ENCODE results near the gene ARHGAP18.

- TF ChIP-seq ZNF274 (IDR thresholded peaks at IDR 0.05; ENCODE audit: low read depth, low read length) (no peak), YY1 (IDR thresholded peaks at IDR 0.05; ENCODE audit: insufficient read depth, insufficient read length) (no peak), SUZ12 (IDR thresholded peaks at IDR 0.05; ENCODE audit: extremely low read depth, insufficient read depth, insufficient read length) (no peak)
These were observed 34.1 kb downstream of the ARHGAP18 start for GRCh38 chr6:129675669-129676472.
